GM19467 (cell line): ENCODE results near the gene CENPK.
"Not testable (repeated sequence)": the region's sequence is repeated elsewhere in the genome, so short reads cannot be mapped to it uniquely, and the experiment has no call there.

Experiments
- ATAC-seq: cut with Tn5 transposase; IDR thresholded peaks from one replicate; pipeline ENCODE4 v1.9.1; 2021; ENCODE audit warnings: mild to moderate bottlenecking, moderate library complexity; ENCODE audit not compliant: unreplicated experiment

The CENPK gene

GRCh38 chr5:65512170-65512937, 50.6 kb downstream of the CENPK start:
- no peak for ATAC-seq

GRCh38 chr5:65508978-65509377, 54.0 kb downstream of the CENPK start:
- no peak for ATAC-seq

GRCh38 chr5:65506961-65507360, 56.0 kb downstream of the CENPK start:
- ATAC-seq = no peak

DNA sequence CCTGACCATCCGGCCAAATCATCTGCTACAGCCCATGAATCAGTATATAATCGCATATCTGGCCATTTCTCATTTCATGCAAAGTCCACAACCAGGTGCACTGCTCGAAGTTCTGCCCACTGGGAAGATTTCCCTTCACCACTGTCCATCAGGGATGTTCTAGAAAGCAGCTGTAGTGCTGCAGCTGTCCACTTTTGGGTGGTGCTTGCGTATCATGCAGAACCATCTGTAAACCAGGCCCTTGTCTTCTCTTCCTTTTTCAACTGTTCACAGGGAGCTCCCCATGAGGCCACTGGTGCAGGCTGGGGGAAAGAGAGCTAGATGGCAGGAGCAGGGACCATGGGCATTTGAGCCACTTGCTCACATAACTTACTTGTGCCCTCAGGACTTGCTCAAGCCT, 73.8 kb downstream of the CENPK start:
- ATAC-seq = no peak

DNA sequence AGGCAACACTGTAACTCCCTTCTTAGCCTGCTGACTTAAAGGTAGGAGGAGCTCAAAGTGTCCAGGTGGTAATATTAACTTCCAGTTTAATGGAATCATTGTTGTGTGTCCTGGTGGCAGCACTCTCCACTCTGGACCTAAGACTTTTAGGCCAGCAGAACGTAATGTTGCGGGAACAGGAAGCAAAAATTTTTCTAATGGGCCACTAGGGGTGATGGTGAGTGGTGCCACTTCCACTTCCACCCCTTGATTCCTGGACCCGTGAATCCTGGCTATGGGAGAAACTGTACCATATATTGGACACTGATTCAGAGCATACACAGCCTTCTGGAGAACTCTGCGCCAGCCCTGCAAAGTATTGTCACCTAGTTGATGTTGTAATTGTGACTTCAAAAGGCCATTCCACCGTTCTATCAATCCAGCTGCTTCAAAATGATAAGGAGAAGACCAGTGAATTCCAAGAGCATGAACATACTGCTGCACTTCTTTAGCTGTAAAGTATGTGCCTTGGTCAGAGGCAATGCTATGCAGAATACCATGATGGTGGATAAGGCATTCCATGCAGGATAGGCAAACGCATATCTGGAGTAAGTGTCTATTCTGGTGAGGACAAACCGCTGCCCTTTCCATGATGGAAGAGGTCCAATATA, 74.8 kb downstream of the CENPK start:
- ATAC-seq = not testable (repeated sequence)

DNA sequence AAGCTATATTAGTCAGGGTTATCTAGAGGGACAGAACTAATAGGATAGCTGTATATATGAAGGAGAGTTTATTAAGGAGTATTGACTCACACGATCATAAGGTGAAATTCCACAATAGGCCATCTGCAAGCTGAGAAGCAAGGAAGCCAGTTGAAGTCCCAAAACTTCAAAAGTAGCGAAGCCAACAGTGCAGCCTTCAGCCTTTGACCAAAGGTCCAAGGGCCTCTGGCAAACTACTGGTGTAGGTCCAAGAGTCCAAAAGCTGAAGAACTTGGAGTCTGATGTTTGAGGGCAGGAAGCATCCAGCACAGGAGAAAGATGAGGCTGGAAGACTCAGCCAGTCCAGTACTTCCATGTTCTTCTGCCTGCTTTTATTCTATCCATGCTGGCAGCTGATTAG, 76.2 kb downstream of the CENPK start:
- not testable (repeated sequence) for ATAC-seq

- no peak for ATAC-seq
Observed at GRCh38 chr5:65485405-65485804, 77.6 kb downstream of the CENPK start.

DNA sequence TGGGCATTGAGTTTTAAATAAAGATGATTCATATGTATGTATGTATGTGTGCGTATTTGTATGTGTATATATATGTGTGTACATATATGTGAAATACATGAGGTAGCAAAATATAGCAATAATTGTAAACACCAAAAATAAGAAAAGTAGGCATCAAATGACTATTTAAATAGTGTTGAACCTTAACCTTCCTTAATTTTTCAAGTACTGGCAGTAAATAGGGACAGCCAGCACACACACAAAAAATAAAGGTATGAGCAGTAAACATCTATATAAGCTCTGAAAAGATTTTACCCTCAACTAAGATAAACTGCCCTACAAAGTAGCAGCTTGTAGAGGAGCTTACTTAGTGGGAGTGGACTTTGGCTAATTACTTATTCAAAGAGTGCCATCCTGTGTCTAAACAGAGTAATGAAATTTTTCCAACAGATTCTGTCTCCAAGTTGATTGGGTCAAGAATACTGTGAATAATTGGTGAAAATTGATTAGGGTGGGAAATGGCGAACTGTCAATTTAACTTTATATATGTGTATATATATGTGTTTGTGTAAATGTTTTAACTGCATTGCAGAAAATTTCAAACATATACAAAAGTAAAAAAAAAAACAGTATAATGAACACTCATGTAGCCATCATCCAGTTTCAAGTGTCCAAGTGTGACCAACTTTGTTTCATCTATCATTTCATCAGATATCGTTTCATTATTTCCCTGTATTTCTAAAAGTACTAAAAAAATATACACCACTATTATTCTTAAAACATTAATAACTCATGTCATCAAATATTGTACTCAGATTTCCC, 79.2 kb downstream of the CENPK start:
- peak; percentile 58 for ATAC-seq

DNA sequence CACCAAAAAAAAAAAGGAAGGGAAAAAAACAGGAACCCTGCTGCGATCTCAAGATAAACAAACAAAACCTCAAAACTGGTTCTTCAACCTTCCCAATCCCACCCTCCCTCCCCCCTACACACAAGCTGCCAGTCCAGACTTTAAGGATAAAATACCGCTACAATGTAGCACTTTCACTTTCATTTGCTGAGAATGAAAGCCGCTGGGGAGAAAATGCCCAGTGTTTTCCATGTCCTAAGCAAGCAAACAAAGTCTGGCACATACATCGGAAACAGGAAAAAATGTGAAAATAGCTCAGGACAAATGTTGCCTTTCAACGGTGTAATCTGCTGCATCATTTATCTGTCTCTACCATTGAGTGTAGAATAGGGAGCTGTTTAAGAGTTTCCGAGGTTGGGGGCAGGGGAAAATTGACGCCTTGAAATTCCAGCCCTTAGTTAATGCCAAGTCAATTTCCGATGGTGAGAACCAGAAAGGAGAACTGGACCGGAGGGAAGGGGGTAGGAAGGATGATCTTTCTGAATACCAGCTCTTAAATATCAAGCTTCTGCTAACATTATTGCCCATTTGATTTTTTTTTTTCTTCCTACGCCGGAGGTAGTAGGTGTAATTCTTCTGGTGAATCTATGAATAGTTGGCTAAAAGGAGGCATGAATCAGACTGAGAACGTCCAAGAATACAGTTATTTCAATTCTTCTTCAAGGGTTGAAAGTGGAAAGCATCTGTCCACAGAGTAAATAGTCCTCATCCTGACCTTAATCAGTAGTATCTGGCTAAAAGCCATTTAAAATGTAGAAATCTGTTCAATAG, 80.0 kb downstream of the CENPK start:
- ATAC-seq = no peak

GRCh38 chr5:65482296-65482735, 80.7 kb downstream of the CENPK start:
- ATAC-seq = no peak

DNA sequence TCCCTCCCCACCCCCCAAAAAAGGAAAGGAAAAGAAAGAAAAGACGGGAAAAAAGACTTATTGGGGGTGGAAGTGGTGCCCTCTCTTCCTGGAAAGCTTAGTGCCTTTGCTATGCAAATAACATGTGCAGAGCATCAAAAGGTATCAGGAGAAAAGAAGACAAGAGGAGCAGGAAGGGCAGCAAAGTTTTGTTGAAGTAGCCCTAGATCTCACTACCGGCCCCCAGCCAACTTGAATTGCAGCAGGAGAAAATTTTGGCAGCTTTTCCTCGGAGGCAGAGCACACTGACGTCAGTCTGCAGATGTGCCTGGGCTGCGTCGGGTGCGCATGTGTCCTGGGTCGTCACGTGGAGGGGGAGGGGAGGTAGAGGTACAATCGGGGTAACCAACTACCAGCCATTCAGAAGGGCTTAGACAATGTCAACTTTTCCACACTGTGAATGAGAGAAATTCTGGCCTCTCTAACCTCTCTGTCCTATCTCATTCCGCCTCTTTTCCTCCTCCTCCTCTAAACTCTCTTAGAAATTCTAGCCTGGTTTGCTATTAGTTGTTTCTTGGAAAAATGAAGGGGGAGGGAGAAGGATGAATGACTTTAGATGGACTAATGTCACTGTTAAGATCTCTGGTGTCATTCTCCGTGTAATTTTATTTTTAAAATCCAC, 81.2 kb downstream of the CENPK start, which contains the start of gene ADAMTS6:
TSS of gene ADAMTS6 (minus strand) at position 286 of the 661 bp plus-strand sequence. CDS start 8,247 bp downstream, outside the sequence.
- ATAC-seq = peak; percentile 68

- ATAC-seq = peak; percentile 6
Observed at GRCh38 chr5:65481171-65481581, 81.8 kb downstream of the CENPK start.

DNA sequence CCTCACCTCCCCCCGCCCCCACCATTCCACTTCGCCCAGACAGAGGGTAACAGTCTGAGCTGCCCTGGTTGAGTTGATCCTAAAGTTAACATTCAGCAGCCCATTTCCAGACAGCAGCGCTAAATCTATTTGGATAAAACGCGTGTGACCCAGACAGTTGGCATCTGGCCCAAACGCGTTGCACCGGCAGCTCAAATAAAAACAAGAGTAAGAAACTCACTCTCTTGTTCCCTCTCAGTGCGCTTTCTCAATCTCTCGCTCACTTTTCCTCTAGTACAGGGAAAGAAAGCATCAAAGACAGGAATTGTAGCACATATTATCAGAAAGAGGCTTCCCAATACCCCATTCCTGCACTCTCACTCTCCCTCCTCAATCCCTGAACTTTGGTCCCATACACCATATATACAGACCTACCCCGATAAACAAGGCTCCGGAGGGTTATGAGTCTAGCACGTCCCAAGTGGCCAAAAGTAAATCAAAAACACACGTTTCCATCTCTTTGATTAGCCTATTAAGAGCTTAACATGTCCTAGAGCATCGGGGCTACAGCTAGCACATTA, 82.6 kb downstream of the CENPK start:
- ATAC-seq = no peak

DNA sequence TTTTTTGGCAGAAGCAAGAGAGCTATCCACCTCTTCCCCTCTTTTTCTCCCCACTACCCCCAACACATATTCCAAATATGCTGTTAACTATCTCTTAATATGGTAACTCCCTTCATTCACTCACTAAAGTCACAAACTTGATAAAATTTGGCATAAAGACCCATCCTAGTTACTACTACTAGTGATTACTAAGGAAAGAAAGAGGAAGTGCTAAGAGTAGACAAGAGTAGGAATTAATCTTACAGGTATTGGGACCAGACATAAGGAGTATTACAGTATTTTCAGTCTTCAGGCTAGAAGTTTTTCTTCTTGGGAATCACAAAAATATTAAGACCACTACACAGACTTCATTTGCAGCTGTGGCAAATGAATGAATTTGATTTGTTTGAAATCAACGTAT, 83.4 kb downstream of the CENPK start:
- ATAC-seq = no peak

DNA sequence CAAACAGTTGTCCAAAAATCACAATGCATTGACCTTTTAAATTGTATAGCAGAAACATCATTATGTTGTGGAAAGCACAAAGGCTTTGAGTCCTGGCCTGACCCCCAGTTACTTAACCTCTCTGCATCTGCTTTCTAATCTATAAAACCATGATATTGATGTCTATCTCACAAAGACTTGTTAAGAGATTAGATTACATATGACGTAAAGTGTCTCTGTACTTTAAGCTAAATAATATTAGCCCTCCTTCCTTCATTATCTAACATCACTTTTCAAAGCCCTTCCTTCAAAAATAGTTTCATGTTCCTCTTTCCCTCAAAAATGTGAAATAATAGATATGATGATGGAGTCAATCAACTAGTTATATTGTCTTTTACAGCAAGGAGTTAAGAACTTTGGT, 84.6 kb downstream of the CENPK start:
- ATAC-seq = no peak

DNA sequence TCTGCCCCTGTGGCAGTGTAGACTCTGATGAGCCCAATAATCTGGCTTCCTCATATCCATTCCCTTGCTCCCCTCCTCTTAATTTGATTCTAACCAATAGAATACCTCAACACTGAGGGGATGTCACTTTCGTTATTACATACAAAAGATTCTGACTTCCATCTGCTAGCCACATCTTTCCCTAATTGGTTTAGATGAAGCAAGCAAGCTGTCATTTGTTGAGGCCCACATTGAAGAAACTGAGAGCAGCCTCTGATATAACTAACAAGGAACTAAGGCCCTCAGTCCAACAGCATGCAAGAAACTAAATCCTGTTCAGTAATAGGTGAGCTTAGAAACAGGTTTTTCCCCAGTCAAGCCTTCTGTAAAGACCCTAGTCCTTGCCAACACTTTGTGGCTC, 87.1 kb downstream of the CENPK start:
- ATAC-seq = no peak

GRCh38 chr5:65475336-65475735, 87.6 kb downstream of the CENPK start:
- no peak for ATAC-seq

DNA sequence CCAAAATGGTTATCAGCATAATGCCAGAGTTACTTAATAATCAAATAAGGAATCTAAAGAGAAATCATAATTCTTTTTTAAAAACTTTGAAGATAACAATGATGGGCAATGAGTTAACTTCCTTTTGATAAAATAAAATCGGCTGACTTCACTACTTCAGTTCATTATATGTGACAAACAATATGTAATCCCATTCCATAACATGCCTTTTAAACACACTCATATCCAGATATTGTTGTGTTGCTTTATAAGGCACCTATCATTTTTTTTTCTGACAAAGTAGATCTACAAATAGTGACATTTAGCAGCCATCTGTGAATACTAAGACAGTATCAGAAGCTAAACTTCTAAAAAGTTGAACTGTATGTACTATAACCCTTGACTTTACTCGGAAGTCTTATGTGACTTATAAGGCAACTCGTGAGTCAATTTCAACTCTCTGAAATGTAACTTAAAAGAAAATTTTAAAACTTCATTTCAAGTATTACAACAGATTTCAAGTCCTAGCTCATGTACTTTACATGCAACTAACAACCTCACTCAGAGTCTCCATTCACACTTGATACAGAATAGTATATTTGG, 88.7 kb downstream of the CENPK start:
- no peak for ATAC-seq

GRCh38 chr5:65468633-65469032, 94.3 kb downstream of the CENPK start:
- ATAC-seq = no peak
